ENCODE data around the gene UROC1.

UROC1 gene

GRCh38 chr3:126439346-126439967, 78.1 kb downstream of the UROC1 start:
- Mint-ChIP-seq H3K27ac (no peak overlapping the region), H3K36me3 (ENCODE audit: low read depth) (peaks cover 32% of the 10 kb centered on the region), H3K9me3 (no peaks in the 10 kb centered on the region), H3K4me1 (ENCODE audit: low read depth) (no peaks in the 10 kb centered on the region), H3K4me3 (no peak overlapping the region), H3K27me3 (no peaks in the 10 kb centered on the region)

- no peaks in the 10 kb centered on the region for H3K9me3 Mint-ChIP-seq
- H3K27ac Mint-ChIP-seq: no peak overlapping the region
- H3K4me3 Mint-ChIP-seq: no peak overlapping the region
- peaks cover 37% of the 10 kb centered on the region for H3K36me3 Mint-ChIP-seq (ENCODE audit: low read depth)
- H3K4me1 Mint-ChIP-seq (ENCODE audit: low read depth): no peaks in the 10 kb centered on the region
- no peaks in the 10 kb centered on the region for H3K27me3 Mint-ChIP-seq
These were observed 78.8 kb downstream of the UROC1 start for GRCh38 chr3:126438746-126439145.

DNA sequence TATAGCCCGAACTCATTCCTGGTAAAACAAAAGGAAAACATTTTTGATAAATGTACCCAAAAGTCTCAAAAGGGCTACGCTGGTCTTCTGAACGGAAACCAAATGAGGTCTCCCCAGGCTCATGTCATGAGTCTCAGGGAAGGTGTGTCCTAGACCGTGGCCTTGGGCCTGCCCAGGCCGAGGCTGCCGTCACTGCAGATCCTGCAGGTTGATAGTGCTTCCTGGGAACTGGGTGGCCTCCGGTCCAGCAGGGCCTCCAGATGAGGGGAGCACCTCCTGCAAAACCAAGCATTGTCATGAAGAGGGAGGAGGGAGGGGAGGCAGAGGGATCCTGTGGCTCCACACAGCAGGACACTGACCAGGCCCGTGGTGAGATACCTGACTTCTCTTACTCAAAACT, 79.4 kb downstream of the UROC1 start:
- Mint-ChIP-seq H3K4me3 (no peak overlapping the region), H3K36me3 (ENCODE audit: low read depth) (peaks cover 36% of the 10 kb centered on the region), H3K27ac (no peak overlapping the region), H3K9me3 (no peaks in the 10 kb centered on the region), H3K4me1 (ENCODE audit: low read depth) (no peaks in the 10 kb centered on the region), H3K27me3 (no peaks in the 10 kb centered on the region)

DNA sequence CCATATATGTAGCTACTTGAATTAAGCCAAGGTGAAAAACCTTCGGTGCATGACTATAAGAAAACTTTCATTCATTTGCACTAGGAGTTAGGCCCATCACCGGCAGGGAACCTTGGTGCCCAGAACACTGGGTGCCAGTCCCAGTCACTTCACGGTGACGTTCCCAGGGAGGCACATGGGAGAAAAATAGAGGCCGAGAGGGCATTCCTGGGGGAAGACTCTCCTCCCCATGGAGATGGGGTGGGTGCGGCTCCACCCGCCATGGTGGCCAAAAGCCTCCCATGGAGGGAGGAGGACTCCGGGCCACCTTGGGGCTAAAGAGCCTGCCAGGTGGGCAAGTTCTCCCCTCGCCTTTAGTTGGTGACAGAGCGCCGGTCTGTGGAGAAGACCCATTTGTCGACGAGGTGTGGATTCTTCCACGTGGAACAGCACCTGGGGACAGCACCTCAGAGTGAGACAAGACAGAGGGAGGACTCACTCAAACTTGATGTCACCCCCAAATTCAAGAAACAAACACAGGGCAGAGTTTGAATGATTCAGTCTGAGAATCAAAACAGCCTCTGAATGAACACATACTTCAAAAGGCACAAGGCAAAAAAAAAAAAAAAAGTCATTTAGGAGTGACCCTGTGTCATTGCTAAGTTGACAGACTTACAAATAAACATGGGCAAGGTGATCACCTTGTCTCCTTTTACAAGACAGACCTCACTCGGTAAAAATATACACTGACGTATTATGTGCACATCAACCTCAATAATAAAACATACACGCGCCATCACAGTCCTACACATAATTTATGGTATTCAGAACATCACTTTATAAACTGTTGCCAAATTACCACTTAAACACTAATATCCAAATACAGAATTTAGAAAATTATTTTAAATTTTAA, 80.5 kb downstream of the UROC1 start:
- Mint-ChIP-seq H3K27ac (no peak overlapping the region), H3K36me3 (ENCODE audit: low read depth) (peaks cover 44% of the 10 kb centered on the region), H3K9me3 (no peaks in the 10 kb centered on the region), H3K4me1 (ENCODE audit: low read depth) (peaks cover 4% of the 10 kb centered on the region), H3K27me3 (no peaks in the 10 kb centered on the region), H3K4me3 (no peak overlapping the region)

DNA sequence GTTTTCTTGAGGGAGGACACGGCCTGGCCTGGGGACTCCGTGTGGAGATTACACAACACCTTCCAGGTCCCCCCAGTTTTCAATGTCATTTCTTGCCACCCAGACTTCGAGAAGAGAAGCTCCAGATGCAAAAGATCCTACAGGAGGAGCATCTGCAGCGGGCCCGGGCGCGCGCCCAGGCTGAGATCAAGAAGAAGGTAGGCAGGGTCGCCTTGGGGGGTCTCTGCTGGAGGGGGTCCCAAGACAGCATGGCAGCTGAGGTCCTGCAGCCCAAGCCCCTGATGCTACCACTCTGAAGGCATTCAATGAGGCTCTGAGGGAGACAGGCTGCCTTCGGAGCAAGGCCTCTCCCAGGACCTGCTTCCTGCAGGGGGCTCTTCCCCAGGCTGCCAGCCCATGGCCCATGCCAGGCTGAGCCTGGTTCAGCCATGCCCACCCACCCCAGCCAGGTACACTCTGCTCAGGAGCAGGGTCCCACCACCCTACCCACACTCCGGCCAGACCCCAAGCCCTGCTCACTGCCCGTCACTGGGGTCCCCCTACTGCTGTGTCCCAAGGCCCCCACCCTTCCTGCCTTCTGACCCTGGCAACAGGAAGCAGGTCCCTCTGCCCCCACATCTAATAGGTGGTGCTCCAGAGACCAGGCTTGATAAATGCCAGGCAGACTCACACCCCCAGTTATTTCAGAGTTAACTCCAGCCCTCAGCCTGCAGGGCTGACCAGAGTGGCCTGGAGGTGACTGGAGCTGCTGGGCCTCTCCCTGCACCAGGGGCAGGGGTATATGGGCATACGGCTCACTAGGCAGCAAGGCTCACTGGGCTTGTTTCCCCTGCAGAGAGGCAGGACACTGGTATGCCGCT, 81.9 kb downstream of the UROC1 start:
- no peak overlapping the region for H3K27ac Mint-ChIP-seq
- H3K9me3 Mint-ChIP-seq: no peaks in the 10 kb centered on the region
- no peaks in the 10 kb centered on the region for H3K27me3 Mint-ChIP-seq
- no peak overlapping the region for H3K4me3 Mint-ChIP-seq
- peaks cover 4% of the 10 kb centered on the region for H3K4me1 Mint-ChIP-seq (ENCODE audit: low read depth)
- peaks cover 44% of the 10 kb centered on the region for H3K36me3 Mint-ChIP-seq (ENCODE audit: low read depth)

- H3K27ac Mint-ChIP-seq: no peak overlapping the region
- no peak overlapping the region for H3K4me3 Mint-ChIP-seq
- no peaks in the 10 kb centered on the region for H3K27me3 Mint-ChIP-seq
- H3K36me3 Mint-ChIP-seq (ENCODE audit: low read depth): peaks cover 44% of the 10 kb centered on the region
- H3K4me1 Mint-ChIP-seq (ENCODE audit: low read depth): peaks cover 4% of the 10 kb centered on the region
- no peaks in the 10 kb centered on the region for H3K9me3 Mint-ChIP-seq
These were observed 82.6 kb downstream of the UROC1 start for GRCh38 chr3:126434931-126435411.

- peaks cover 43% of the 10 kb centered on the region for H3K36me3 Mint-ChIP-seq (ENCODE audit: low read depth)
- H3K27ac Mint-ChIP-seq: no peak overlapping the region
- no peak overlapping the region for H3K4me3 Mint-ChIP-seq
- H3K9me3 Mint-ChIP-seq: no peaks in the 10 kb centered on the region
- peaks cover 4% of the 10 kb centered on the region for H3K4me1 Mint-ChIP-seq (ENCODE audit: low read depth)
- no peaks in the 10 kb centered on the region for H3K27me3 Mint-ChIP-seq
These were observed 83.3 kb downstream of the UROC1 start for GRCh38 chr3:126434264-126434590.

GRCh38 chr3:126433496-126434263, 83.9 kb downstream of the UROC1 start:
- Mint-ChIP-seq H3K27me3 (no peaks in the 10 kb centered on the region), H3K27ac (no peak overlapping the region), H3K9me3 (no peaks in the 10 kb centered on the region), H3K36me3 (ENCODE audit: low read depth) (peaks cover 38% of the 10 kb centered on the region), H3K4me1 (ENCODE audit: low read depth) (peaks cover 4% of the 10 kb centered on the region), H3K4me3 (no peak overlapping the region)

DNA sequence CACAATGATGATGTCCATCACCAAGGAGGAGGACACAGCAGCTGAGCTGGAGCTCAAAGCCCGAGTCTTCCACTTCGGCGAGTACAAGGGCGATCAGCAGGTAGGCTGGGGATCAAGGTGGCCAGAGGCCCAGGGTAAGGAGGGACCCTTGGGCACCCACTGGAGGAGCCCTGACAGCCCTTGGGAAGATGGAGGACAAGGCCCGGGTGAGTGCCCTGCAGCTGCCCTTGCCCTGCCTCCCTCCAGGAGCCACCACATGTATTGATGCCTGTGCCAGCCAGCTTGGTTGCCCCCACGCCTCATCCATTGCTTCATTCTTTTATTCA, 84.5 kb downstream of the UROC1 start:
- no peak overlapping the region for H3K27ac Mint-ChIP-seq
- no peaks in the 10 kb centered on the region for H3K27me3 Mint-ChIP-seq
- H3K4me1 Mint-ChIP-seq (ENCODE audit: low read depth): peaks cover 4% of the 10 kb centered on the region
- no peak overlapping the region for H3K4me3 Mint-ChIP-seq
- no peaks in the 10 kb centered on the region for H3K9me3 Mint-ChIP-seq
- H3K36me3 Mint-ChIP-seq (ENCODE audit: low read depth): peaks cover 35% of the 10 kb centered on the region

DNA sequence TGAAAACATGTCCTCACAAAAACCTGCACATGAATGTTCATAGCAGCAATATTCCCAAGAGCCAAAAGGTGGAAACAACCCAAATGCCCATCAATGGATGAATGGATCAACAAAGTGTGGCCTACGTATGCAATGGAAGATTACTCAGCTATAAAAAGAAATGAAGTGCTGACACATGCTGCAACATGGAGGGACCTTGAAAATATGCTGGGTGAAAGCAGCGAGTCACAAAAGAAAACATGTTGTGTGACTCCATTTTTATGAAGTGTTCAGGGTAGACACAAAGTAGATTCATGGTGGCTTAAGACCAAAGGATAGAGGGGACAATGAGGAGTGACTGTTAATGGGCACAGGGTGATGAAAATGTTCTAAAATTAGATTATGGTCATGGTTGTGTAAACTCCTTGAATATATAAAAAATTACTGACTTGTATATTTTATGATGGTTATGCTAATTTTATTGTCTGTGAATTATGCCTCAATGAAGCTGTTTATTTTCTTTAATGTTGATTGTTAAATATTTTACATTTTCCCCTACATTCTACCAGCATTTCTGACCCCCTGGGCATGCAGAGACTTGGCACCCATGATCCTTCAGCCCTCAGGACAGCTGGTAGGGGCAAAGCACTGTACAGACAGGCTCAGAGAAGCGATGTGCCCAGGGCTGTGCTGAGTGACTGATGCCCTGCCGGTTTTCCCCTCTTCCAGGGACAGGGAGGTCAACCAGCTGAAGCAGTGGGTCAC, 85.0 kb downstream of the UROC1 start:
- Mint-ChIP-seq H3K27ac (no peak overlapping the region), H3K4me3 (no peak overlapping the region), H3K27me3 (no peaks in the 10 kb centered on the region), H3K4me1 (ENCODE audit: low read depth) (peaks cover 4% of the 10 kb centered on the region), H3K36me3 (ENCODE audit: low read depth) (peaks cover 35% of the 10 kb centered on the region), H3K9me3 (no peaks in the 10 kb centered on the region)
